Caco-2 (cell line): ENCODE results near the gene SMNDC1. TPM values are rescaled to one million over a fixed set of nuclear protein-coding genes. Genes with fewer than 3 reads are reported as not detected.

ENCODE experiments used
- BruUV-seq: library from RNA; stranded (reverse); fragments of 400-500 nt; replicated peaks from 2 replicates; lab custom pipeline; 2021; lab: Mats Ljungman, UMichigan
- CTCF ChIA-PET: fragments of 300-600 bp; sonication (Branson Sonifier 250); formaldehyde crosslinking; loops from one replicate; lab custom pipeline; 2022; ENCODE audit warnings: antibody characterized with exemption; lab: Charles Lee
- POLR2A ChIA-PET: fragments of 300-600 bp; sonication (Branson Sonifier 250); formaldehyde crosslinking; loops from one replicate; lab custom pipeline; 2022; ENCODE audit warnings: antibody characterized with exemption; lab: Charles Lee
- DNase-seq, 2 experiments: peaks; one replicate each; pipeline versions ENCODE4 v3.0.0 to v3.0.0-alpha.2; 2020 to 2022
- H3K27me3 ChIP-seq: replicated peaks from 2 replicates; pipeline ENCODE4 v1.6.0; 2011; ENCODE audit warnings: low read length; ENCODE audit not compliant: control insufficient read depth, insufficient read depth
- H3K36me3 ChIP-seq: 2 replicates; pipeline ENCODE4 v1.5.1; 2011; ENCODE audit warnings: low read length; ENCODE audit not compliant: control insufficient read depth, insufficient read depth
- H3K4me1 ChIP-seq: fragments of 250-450 bp; sonication (Bioruptor Pico); 2 replicates; pipeline ENCODE4 v1.5.1; 2020; ENCODE audit warnings: mild to moderate bottlenecking
- H3K4me3 ChIP-seq: 2 replicates; pipeline ENCODE4 v1.5.1; 2011; ENCODE audit warnings: low read depth, mild to moderate bottlenecking, control low read depth, low read length
- H3K9me3 ChIP-seq: fragments of 250-450 bp; sonication (Bioruptor Pico); 2 replicates; pipeline ENCODE4 v1.5.1; 2020; ENCODE audit warnings: mild to moderate bottlenecking, moderate library complexity
- H3K27ac Mint-ChIP-seq: one replicate; pipeline ENCODE4 v1.8.0; 2022; ENCODE audit warnings: mixed read lengths; ENCODE audit not compliant: unreplicated experiment
- H3K27me3 Mint-ChIP-seq: one replicate; pipeline ENCODE4 v1.8.0; 2022; ENCODE audit warnings: mixed read lengths; ENCODE audit not compliant: insufficient read depth, unreplicated experiment
- H3K36me3 Mint-ChIP-seq: one replicate; pipeline ENCODE4 v1.8.0; 2022; ENCODE audit warnings: mild to moderate bottlenecking, mixed read lengths; ENCODE audit not compliant: insufficient read depth, unreplicated experiment
- H3K4me1 Mint-ChIP-seq: one replicate; pipeline ENCODE4 v1.8.0; 2022; ENCODE audit warnings: low read depth, mixed read lengths; ENCODE audit not compliant: unreplicated experiment
- H3K4me3 Mint-ChIP-seq: one replicate; pipeline ENCODE4 v1.8.0; 2022; ENCODE audit warnings: mild to moderate bottlenecking, moderate library complexity, mixed read lengths; ENCODE audit not compliant: unreplicated experiment
- H3K9me3 Mint-ChIP-seq: one replicate; pipeline ENCODE4 v1.8.0; 2022; ENCODE audit warnings: mixed read lengths; ENCODE audit not compliant: unreplicated experiment
- intact Hi-C: fragments of 100-400 bp; cut with micrococcal nuclease; formaldehyde crosslinking; loops from one replicate; pipeline ENCODE4 v1.10.0; 2022; ENCODE audit not compliant: unreplicated experiment
- total RNA-seq: library from RNA; stranded (reverse); gene quantifications from 2 replicates; pipeline ENCODE4 v1.2.3, GENCODE V29; 2022
- TF ChIP-seq, protein P1 (sequence below), 2 experiments: fragments of 200-600 bp in 1 of 2; IDR thresholded peaks; 1 replicate in 1 of 2; 2 replicates in 1 of 2; pipeline versions ENCODE4 v1.5.1 to v1.8.0; 2011 to 2022; ENCODE audit warnings: antibody characterized with exemption in 1 of 2, control low read depth in 1 of 2, inconsistent platforms in 1 of 2, low read depth in 1 of 2, low read length in 1 of 2, mild to moderate bottlenecking in 1 of 2, moderate library complexity in 1 of 2; ENCODE audit not compliant: insufficient read depth in 1 of 2, severe bottlenecking in 1 of 2, unreplicated experiment in 1 of 2

The SMNDC1 gene
- total RNA-seq, 1 experiment from 2014 or later, result 52.4 TPM

DNA sequence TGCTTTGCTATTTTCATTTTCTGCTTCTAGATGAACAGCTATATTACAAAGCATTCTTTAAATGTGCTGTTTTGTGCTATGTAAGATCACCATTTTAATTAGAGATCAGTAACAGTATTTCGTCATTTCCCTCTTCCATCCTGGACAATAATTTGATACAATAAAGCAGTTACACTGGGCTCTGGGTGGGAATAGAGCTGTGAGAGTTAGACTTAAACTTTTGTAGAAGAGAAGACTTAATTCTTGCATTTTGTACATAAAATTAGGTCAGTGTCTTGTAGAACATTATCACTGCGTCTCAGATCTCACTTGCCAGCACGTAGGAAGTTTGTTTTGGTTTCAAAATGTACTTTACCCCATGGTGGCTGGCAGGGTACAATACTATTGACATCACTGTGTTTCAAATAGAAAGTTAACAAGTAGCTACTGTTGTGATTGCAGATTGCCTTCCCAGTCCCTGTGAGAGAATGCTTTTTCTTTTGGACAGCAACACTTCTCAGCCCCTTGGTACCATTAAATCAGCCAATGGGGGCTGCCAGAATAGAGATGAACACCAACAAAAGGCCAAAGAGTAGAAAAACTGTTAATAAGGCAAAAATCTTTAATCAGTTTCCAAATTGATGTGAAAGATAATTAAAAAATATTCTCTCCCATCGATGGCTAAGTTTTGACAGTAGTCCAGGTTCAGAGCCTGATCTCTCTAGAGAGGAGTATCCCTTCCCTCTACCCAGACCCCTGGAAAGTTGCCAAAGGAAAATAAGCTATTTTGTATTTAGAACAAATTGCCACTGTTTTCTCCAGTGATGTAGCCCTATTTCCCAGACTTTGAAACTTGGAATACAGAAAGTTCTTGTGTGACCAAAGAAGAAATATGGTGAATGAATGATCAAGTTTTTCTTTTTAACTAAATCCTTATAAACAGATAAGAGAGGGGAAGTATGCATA is 35.1 kb downstream of the SMNDC1 start:
- ChIA-PET CTCF (interaction anchor here (0.6 to 1.6 kb wide), 2 partner anchors 9 to 48 kb away, joined by 3 read pairs; no protein-coding TSS in a partner anchor), POLR2A (no interaction called here)
- no peaks in the 10 kb centered on the region for H3K9me3 Mint-ChIP-seq
- no peak overlapping the region for H3K4me3 Mint-ChIP-seq
- Histone ChIP-seq H3K4me3 (no peak overlapping the region), H3K36me3 (no peaks in the 10 kb centered on the region), H3K27me3 (no peaks in the 10 kb centered on the region), H3K4me1 (peaks cover 15% of the 10 kb centered on the region; the same call in 1 of the 2 replicates), H3K9me3 (no peaks in the 10 kb centered on the region)
- intact Hi-C loops, result no loop called here
- H3K27ac Mint-ChIP-seq, result no peak overlapping the region
- BruUV-seq, result no TSS peak
- H3K4me1 Mint-ChIP-seq, result peaks cover 25% of the 10 kb centered on the region
- H3K36me3 Mint-ChIP-seq, result no peaks in the 10 kb centered on the region
- TF ChIP-seq, protein P1, sequence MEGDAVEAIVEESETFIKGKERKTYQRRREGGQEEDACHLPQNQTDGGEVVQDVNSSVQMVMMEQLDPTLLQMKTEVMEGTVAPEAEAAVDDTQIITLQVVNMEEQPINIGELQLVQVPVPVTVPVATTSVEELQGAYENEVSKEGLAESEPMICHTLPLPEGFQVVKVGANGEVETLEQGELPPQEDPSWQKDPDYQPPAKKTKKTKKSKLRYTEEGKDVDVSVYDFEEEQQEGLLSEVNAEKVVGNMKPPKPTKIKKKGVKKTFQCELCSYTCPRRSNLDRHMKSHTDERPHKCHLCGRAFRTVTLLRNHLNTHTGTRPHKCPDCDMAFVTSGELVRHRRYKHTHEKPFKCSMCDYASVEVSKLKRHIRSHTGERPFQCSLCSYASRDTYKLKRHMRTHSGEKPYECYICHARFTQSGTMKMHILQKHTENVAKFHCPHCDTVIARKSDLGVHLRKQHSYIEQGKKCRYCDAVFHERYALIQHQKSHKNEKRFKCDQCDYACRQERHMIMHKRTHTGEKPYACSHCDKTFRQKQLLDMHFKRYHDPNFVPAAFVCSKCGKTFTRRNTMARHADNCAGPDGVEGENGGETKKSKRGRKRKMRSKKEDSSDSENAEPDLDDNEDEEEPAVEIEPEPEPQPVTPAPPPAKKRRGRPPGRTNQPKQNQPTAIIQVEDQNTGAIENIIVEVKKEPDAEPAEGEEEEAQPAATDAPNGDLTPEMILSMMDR (IDR thresholded peaks at IDR 0.05; ENCODE audit: insufficient read depth in 1 of 2, low read depth in 1 of 2, low read length in 1 of 2, severe bottlenecking in 1 of 2, unreplicated experiment in 1 of 2), result no peak
- DNase-seq, result no peak
- H3K27me3 Mint-ChIP-seq, result no peaks in the 10 kb centered on the region

DNA sequence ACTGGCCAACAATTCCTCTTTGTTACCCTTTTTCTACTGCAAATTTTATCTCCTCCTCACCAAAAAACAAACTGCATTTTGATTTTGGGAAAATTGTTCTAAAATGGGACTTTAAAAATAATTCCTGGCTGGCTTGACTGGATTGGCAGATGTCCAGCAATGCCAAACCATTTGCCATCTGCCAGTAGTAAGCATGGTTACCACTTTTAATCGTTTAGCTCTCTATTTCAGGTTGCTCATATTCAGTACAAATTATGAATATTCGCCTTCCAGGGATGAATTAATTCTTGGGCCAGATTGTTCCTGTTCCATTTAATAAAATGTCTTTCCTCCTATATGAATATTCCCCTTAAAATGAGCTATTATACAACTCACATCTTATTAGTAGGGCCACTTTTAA is 35.7 kb downstream of the SMNDC1 start:
- no peaks in the 10 kb centered on the region for H3K9me3 Mint-ChIP-seq
- Histone ChIP-seq H3K27me3 (no peaks in the 10 kb centered on the region), H3K4me3 (no peak overlapping the region), H3K9me3 (no peaks in the 10 kb centered on the region), H3K36me3 (no peaks in the 10 kb centered on the region), H3K4me1 (peaks cover 15% of the 10 kb centered on the region; the same call in 1 of the 2 replicates)
- TF ChIP-seq, protein P1 (IDR thresholded peaks at IDR 0.05; ENCODE audit: insufficient read depth in 1 of 2, low read depth in 1 of 2, low read length in 1 of 2, severe bottlenecking in 1 of 2, unreplicated experiment in 1 of 2), result no peak
- H3K4me3 Mint-ChIP-seq, result no peak overlapping the region
- no TSS peak for BruUV-seq
- DNase-seq, result no peak
- intact Hi-C loops, result no loop called here
- H3K4me1 Mint-ChIP-seq, result peaks cover 25% of the 10 kb centered on the region
- ChIA-PET POLR2A (no interaction called here), CTCF (interaction anchor here (1.6 kb wide), 1 partner anchor 10 kb away, joined by 3 read pairs; no protein-coding TSS in a partner anchor)
- no peak overlapping the region for H3K27ac Mint-ChIP-seq
- H3K27me3 Mint-ChIP-seq, result no peaks in the 10 kb centered on the region
- no peaks in the 10 kb centered on the region for H3K36me3 Mint-ChIP-seq

DNA sequence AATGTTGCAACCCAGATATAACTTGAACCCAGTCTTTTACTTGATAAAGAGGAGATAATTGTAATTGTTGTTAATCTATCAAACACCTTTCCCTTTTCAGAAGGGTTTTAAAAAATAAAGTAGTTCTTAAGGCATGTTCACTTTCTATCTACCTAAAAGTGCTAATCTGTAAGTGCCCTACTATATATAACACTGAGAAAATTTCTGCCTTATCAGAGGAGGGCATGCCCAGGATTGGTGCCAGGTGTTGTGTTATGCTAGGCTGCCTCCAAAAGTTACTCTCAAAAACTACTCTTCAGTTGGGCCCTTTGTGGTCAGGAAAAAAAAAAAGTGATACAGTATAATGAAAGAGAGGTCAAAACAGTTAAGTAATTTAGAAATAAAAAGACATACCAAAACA is 36.3 kb downstream of the SMNDC1 start:
- intact Hi-C loops, result no loop called here
- H3K36me3 ChIP-seq, result no peaks in the 10 kb centered on the region
- TF ChIP-seq, protein P1 (IDR thresholded peaks at IDR 0.05; ENCODE audit: insufficient read depth in 1 of 2, low read depth in 1 of 2, low read length in 1 of 2, severe bottlenecking in 1 of 2, unreplicated experiment in 1 of 2), result no peak
- CTCF ChIA-PET, result interaction anchor here (1.6 kb wide), 1 partner anchor 11 kb away, joined by 3 read pairs; no protein-coding TSS in a partner anchor
- no peak for DNase-seq
- Mint-ChIP-seq H3K4me3 (no peak overlapping the region), H3K9me3 (no peaks in the 10 kb centered on the region), H3K27me3 (no peaks in the 10 kb centered on the region), H3K4me1 (peaks cover 25% of the 10 kb centered on the region), H3K27ac (no peak overlapping the region), H3K36me3 (no peaks in the 10 kb centered on the region)
- no peaks in the 10 kb centered on the region for H3K9me3 ChIP-seq
- no peaks in the 10 kb centered on the region for H3K27me3 ChIP-seq
- BruUV-seq, result no TSS peak
- H3K4me3 ChIP-seq, result no peak overlapping the region
- peaks cover 15% of the 10 kb centered on the region; the same call in 1 of the 2 replicates for H3K4me1 ChIP-seq
- POLR2A ChIA-PET, result no interaction called here
